HG03460 (cell line): ENCODE measurements around the gene BCR.

Experiments used
- ATAC-seq: cut with Tn5 transposase; IDR thresholded peaks from one replicate; pipeline ENCODE4 v1.9.1; 2021; ENCODE audit not compliant: unreplicated experiment

BCR gene

GRCh38 chr22:23258826-23259170 is 78.5 kb downstream of the BCR start:
- no peak for ATAC-seq

DNA sequence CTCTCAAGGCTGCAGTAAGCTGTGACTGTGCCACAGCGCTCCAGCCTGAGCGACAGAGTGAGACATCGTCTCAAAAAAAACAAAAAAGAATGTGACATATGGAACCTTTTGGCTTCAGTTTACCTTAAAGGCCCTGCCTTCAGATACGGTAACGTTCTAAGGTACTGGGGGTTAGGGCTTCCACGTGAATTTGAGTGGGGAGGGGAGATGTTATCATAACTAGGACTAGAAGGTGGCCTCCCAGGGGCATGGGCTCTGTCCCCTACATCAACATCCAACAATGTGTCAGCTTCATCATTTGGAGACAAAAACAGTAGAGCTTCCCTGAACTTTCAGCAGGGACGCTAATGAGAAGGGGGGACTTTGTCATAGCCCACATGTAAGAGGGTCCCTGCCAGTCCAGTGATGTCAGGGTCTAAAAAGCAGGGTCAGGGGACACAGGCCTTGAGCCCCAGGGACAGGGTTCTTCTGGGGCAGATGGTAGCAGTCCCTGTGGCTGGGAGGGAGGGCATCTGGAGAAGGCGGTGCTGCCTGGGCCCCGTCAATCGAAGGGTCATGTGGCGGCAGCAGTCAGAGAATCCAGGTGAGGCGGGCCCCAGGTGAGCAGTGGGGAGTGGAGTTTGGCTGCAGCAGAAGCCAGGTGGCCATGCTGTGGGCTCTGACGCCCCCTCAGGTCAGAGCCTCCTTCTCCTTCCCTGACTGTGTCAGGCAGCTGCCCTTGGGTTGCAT is 79.8 kb downstream of the BCR start:
- ATAC-seq = no peak

DNA sequence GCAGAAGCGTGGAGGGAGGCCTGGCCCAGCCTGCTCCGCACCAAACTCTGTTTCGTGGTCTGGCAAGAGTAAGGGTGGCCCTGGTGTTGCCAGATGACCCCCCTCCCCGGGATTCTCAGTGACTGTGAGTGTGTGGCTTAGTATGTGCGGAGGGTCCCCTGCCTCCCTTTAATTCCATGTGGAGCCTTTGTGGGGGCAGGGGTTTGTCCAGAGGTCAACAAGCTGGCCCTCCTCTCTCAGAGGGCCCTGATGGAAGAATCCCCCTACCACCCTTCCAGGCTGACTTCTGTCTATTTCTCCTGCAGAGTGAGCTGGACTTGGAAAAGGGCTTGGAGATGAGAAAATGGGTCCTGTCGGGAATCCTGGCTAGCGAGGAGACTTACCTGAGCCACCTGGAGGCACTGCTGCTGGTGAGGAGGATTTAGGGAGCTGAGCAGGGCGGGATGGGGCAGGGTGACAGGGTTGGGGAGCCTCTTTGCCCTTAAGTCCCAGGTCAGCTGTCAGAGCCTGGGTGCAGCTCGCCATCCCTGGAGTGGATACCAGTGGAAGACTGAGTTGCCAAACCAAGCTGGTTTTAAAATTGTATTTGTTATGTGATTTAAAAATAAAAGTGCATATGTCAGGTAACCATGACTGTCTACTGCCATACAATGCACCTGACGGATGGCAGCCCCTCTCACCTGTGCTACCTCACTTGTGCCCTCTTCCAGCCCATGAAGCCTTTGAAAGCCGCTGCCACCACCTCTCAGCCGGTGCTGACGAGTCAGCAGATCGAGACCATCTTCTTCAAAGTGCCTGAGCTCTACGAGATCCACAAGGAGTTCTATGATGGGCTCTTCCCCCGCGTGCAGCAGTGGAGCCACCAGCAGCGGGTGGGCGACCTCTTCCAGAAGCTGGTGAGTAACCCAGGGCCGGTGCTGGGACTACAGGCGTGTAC is 80.6 kb downstream of the BCR start:
- no peak for ATAC-seq

DNA sequence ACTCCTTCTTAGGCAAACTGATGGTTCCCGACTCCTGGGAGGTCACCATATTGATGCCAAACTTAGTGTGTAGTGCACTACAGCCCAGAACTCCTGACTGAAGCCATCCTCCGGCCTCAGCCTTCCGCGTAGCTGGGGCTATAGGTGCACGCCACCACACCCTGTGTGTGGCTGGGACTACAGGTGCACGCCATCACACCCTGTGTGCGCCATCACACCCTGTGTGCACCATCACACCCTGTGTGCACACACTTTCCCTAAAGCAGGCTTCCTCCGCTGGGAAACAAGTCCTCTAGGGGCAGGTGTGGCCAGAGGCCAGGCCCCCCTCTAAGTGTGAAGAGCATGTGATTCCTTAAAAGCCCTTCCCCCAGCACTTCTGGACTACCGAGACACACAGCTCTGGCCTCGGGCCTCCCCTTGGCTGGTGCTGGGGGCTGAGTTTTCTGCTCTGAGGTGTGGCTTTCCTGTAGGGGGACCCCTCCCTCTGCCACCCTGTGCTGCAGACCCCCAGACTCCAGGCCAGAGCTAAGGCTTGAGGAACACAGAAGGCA is 81.7 kb downstream of the BCR start:
- no peak for ATAC-seq

DNA sequence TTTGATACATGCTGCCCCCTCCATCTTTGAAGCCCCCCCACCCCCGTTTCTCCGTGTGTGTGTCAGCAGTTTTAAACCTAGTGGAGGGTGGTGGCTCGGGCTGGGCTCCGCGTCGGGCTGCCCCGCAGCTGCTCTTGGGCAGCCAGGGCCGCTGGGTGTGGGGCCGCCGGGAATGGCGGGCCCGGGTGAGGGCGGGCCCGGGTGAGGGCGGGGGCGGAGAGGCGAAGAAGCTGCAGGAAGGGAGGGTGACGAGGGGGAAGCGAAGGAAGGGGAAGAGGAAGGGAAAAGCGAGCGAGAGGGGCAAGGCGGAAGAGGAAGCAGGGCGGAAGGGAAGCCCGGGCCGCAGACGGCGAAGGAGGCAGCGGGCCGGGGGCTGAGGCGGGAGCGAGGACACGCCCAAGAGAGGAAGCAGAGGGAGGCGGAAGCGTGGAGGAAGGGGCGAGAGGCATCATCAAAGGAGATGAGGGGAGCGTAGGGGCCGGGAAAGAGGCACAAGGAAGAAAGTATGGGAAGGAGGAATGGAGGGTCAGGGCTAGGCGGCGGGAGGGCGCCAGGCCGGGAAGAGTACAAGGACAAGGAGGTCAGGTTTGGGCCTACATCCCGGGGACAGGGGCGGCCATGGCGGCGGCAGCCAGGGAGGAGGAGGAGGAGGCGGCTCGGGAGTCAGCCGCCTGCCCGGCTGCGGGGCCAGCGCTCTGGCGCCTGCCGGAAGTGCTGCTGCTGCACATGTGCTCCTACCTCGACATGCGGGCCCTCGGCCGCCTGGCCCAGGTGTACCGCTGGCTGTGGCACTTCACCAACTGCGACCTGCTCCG is 82.4 kb downstream of the BCR start:
- no peak for ATAC-seq

- ATAC-seq = no peak
These were observed 83.6 kb downstream of the BCR start for GRCh38 chr22:23263651-23264555.

- no peak for ATAC-seq
These were observed 84.5 kb downstream of the BCR start for GRCh38 chr22:23264610-23265367.

- no peak for ATAC-seq
These were observed 85.0 kb downstream of the BCR start for GRCh38 chr22:23265368-23265700.

DNA sequence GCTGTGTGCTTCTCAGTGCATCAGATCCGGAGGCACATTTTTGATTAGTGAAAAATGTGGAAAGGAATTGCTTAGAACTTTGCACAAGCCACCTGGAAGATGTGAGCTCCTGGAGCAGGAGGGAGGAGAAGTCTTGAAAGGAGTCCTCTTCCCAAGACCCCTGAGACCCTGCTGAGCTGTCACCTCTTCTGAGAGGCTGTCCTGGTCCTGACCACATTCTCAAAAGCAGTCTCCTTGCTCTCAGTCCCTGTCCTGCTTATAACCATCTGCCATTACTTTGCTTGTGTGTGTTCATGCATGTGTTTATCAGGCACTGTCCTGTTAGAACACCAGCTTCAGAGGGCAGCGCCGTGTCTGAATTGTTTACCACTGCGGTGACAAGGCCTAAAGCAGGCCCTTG is 86.5 kb downstream of the BCR start:
- ATAC-seq = no peak

DNA sequence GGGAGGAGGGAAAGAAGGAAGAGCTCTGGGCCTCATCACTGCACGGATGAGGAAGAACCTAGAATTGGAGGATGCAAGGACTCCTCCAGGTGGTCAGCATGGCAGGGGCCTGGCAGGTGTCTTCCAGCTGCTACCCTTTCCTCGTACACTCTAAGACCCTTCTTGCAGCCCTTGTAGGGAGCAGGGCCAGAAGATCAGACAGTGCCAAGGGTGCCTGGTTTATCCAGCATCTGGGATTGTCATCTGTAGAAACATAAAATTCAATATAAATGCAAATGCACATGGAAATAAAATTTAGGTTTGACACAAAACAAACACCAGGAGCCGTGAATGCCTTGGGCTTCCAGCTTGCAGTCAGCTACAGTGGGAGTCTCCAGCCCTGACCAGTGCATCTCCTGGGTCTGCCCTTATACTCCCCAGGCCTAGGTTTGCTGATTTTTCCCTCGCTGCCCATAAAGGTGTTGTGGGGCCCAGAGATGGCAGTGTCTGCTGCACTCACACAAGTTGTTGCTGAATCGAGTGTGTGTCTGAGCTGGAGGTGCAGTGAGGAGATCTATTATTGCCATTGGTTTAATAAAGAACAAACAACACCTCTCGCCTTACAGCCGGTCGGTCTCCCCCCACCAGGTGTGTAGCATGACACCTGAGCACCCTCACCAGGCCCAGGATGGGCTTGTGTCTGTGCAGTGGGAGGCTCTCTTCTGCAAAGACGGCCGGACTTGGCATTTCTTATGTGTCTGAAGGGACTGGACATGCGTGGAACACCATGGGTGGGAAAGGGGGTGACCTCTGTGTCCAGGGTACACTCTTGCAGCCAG is 87.1 kb downstream of the BCR start:
- no peak for ATAC-seq

GRCh38 chr22:23268139-23268712 is 87.9 kb downstream of the BCR start:
- no peak for ATAC-seq

- no peak for ATAC-seq
These were observed 88.6 kb downstream of the BCR start for GRCh38 chr22:23268877-23269276.

DNA sequence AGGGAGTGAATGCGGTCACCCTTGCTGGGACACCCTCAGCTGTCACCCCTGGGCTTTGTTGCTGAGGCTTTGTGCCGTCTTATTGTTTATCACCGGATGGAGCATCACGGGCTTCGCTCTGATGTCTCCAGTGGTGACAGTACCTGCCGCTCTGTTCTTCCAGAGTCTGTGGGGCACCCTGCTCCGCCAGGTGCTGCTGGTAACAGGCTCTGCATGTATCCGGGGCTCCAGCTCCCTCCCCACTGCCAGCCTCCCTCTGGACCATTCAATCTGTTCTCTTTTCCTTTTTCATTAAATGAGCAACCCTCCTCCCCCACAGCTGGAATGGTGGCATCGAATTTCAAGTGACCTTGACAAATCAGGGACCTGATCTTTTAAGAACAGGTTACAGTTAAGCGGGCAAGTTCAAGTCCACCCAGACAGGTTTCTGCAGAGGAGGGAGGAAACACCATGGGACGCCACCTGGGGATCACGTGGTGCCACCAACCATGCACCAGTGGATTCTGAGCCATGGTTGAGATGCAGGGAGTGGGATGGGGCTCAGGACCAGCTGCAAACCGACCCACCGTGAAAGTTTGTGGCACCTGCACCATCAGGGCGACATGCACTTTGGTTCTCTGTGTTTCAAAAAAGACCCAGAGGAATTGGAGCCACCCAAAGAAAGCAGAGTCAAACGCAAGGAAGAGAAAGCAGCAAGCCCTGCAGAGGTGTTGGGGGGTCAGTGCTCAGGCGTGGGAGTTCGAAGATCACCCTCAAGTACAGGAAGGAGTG is 89.3 kb downstream of the BCR start:
- no peak for ATAC-seq

DNA sequence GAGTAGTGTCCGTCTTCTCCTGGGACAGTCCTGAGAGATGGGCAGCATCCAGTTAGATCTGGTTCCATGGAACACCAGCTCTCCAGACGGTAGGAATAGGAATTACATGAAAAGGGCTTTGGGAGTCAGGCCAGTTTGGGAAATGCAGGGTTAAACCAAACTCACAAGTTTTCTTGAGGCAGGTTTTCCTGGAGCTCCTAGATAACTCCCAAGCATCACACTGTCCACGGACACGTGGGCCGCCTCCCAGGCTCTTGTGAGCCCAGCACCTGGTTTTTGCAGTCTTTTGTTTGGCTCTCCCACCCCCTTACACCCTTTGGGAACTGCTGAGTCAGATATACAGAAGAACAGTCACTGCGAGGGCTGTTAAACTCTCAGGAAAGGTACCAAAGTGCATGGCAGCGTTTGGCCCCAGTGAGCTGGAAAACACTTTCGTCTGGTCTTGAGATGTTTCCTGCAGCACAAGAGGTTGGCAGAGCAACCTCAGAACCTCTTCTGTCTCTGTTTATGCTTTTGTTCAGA is 90.0 kb downstream of the BCR start:
- ATAC-seq = no peak

DNA sequence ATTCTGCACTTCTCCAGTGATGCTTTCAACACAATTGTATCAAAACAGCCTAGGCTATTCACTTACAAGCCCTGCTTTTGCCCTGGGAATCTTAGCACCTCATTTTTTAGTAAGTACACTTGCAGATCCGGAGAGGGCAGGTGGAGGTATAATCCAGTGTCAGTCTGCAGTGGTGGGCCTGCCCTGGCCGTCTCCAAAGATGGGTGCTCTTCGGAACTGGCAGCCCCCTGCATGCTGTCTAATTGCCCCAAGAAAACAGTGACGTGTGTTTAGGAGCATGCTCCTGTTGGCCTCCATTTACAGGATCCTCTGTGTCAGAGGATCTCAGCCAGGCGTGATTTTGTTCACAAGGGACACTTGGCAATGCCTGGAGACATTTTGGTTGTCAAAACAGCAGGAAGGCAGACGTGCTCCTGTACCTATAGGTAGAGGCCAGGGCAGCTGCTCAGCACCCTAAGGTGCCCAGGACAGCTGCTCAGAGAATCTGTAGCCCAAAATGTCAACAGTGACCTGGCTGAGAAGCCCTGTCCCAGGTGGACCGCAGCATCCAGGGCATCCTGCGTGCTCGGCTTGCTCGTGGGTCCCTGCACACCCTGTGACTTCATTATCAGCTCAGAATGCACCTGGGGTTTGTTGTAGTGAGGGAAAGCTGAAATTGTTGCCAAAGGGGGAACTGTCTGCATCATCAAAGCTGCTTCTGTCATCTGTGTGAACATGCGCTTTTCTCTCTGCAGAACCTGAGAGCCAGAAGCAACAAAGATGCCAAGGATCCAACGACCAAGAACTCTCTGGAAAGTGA is 90.7 kb downstream of the BCR start:
- ATAC-seq = no peak

DNA sequence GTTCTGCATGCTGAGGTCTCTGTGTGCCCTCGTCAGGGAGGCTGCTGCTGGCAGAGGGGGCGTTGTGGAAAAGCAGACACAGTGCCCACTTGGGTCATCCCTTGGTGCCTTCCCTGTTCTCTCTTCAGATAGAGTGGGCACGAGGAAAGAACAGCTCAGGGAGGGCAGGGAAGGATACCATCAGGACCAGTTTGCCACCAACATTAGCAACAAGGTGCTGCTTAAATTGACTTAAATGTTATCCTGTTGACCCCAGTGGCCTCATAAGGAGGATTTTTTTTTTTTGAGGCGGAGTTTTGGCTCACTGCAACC is 91.2 kb downstream of the BCR start:
- ATAC-seq = no peak

DNA sequence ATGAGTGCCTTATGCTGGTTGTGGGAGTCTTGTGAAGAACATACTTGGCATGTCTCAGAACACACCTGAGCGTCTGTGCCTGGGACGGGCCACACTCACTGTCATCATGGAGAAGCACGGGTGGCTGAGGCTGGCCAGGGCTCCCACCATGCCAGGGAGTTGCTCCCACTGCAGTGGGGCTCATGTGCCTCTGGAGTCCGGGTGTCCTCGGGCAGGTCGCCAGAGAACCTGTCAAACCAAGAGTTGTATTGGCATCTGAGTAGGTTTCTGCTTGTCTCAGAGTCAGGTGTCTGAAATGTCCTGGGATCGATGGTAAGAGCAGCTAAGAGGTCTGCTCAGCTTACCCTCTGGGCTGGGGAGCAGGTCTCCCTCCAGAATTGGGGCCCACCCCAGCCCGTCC is 92.1 kb downstream of the BCR start:
- ATAC-seq = no peak
